GM21526 (cell line): ENCODE results near the gene STK39.
"Not testable (repeated sequence)": the region's sequence is repeated elsewhere in the genome, so short reads cannot be mapped to it uniquely, and the experiment has no call there.

ENCODE experiments used
- ATAC-seq: cut with Tn5 transposase; IDR thresholded peaks from one replicate; pipeline ENCODE4 v1.9.1; 2021; ENCODE audit warnings: moderate library complexity; ENCODE audit not compliant: unreplicated experiment, low FRiP score

The STK39 gene

DNA sequence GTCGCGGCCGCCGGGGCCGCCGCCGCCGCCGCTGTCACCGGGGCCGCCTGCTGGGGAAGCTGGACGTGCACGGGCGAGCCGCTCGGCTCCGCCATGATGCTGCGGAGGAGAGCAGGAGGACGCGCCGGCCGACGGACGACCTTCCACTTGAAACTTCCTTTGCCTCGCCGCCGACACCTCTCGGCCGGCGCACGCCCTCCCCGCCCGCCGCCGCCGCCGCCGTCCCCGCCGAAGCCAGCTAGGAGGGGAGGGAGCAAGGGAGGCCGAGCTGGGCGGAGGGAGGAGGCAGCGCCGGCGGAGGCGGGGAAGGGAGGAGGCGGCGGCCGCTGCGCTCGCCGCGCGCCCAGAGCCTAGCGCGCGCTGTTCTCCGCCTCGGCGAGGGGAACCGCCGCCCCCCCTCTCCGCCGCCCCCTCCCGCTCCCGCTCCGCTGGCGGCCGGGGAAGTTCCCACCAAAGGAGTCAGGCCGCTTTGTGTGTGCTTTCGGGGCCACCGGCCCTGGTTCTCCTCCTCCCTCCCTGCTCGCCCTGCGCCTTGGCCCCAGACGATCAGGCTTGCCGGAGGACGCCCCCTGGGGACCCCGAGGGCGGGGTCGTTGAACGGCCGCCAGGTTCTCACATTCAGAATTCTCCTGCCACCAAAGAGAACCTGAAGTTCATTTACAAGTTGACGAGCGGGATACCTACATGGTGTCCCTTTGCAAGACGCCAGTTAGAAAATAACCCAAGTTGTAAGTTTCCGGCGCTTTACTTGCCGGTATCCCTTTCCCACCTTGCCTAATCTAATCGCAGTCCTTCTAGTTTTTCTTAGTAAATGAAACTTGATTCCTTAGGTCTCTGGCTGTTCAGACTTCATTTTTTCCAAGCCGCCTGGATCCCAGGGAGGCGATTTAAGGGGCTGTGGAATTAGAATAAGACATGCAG is at the start of gene STK39:
Gene STK39, minus strand, starts transcription at position 255 of the 921 bp plus-strand sequence. Its CDS starts 160 bp downstream, at position 95.
- peak; percentile 78 for ATAC-seq

DNA sequence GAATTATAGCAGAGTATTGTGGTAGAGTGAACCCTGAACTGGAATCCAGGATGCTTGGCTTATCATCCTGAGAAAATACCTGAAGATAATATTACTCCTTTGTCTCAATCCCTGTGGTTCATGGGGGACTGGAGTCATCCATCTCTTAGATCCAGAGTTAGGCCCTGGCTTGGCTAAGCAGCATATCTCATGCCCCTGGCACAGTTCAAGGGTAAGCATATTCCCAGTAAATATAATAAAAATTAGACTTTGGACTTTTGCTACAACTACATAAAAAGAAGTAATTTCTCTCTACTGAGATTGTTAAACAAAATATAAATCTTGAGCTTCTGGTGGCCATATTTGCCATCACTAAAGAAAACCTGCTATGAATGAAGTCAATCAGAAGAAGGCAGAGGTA is 47.7 kb upstream of the STK39 start:
- ATAC-seq: no peak

- no peak for ATAC-seq
Observed at GRCh38 chr2:168294409-168294808, 47.0 kb upstream of the STK39 start.

DNA sequence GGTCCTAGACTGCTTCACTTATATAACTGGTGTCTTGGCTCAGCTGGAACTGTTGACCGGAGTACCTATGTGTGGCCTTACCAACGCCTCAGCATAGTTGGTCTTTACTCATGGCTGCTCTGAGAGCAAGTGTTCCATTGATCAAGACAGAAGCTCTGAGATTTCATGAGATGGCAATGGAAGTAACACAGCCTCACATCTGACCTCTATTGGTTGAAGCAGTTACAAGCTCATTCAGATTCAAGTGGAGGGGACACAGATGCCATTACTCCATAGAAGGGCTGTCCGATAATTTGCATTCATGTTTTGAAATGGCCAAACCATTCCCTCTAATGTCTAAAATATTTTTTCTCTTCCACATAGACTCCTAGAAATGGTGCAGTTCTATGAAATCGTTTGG is 46.4 kb upstream of the STK39 start:
- ATAC-seq: no peak

DNA sequence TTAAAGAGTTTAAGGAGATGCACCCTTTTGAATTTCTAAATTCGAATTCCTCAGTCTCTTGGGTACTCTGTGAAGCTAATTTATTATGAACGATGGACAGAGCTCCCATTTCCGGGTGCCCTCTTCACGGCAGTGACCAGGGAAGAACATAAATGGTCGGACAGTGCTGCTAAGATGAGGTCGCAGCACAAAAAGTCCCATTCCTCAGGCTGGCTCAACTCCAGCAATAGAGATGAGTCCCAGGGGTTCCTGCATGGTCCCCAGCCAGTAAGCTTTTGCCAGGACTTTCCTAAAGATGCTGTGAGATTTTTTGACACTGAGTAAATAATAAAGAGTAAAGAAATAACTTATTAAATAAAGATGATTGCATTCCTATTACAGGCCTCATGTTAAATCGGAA is 43.0 kb upstream of the STK39 start:
- no peak for ATAC-seq

DNA sequence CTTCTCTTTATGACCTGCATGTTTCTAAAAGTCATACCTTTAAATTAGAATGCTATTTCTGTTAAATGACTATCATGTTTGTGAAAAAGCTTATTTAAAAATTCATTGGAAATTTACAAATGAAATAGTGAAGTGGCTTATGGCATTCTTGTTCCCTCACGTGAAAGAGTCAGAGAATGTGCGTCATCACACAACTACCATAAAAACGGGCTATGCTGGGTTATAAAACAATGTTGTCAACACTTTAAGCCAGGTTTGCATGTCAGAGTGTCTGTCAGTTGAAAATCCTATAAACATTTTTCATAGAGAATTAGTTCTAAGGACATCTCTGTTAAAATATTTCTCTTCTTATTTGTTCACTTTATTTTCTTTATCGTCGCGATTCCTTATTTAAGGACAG is 42.5 kb upstream of the STK39 start:
- ATAC-seq: no peak

DNA sequence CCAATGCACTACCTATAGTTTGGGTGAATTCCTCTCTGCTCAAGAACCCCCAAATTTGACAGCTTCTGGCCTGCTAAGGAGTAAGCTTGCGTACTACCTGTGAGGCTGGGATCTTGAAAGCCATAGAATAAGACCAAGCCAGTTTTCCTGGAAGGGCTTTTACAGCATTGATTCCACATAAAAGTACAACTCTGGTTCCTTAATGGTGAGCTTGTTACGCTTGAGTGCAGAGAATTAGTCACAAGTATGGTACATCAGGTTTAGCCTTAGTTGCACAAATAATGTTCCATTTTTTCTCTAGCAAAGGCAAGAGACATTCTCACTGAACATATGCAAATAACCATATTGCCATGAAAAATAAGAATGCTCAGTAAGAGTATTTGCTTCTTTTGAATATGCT is 39.1 kb upstream of the STK39 start:
- ATAC-seq: no peak

GRCh38 chr2:168278424-168278888 is 31.1 kb upstream of the STK39 start:
- ATAC-seq: no peak

DNA sequence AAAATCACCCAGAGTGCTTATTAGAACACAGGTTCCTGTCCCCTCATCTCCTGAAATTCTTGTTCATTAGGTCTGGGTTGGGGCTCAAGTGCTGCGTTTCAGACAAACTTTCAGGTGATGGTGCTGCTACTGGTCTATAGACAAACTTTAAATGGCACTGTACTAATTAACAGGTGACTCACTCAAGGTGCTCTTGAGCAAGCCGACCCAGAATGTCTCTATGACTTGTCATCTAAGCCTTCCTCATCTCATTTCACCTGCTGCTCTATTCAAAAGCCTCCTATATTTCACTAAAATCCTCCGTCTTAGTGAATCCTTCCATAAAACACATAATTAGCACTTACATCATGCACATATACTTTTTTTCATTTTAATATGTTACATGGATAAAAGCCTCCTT is 29.9 kb upstream of the STK39 start:
- no peak for ATAC-seq

GRCh38 chr2:168272225-168272624 is 24.8 kb upstream of the STK39 start:
- ATAC-seq: no peak

- ATAC-seq: not testable (repeated sequence)
Observed at GRCh38 chr2:168262926-168263325, 15.5 kb upstream of the STK39 start.

- ATAC-seq: no peak
Observed at GRCh38 chr2:168256448-168256847, 9.1 kb upstream of the STK39 start.

GRCh38 chr2:168255866-168256265 is 8.5 kb upstream of the STK39 start:
- no peak for ATAC-seq

- no peak for ATAC-seq
Observed at GRCh38 chr2:168255103-168255502, 7.7 kb upstream of the STK39 start.

DNA sequence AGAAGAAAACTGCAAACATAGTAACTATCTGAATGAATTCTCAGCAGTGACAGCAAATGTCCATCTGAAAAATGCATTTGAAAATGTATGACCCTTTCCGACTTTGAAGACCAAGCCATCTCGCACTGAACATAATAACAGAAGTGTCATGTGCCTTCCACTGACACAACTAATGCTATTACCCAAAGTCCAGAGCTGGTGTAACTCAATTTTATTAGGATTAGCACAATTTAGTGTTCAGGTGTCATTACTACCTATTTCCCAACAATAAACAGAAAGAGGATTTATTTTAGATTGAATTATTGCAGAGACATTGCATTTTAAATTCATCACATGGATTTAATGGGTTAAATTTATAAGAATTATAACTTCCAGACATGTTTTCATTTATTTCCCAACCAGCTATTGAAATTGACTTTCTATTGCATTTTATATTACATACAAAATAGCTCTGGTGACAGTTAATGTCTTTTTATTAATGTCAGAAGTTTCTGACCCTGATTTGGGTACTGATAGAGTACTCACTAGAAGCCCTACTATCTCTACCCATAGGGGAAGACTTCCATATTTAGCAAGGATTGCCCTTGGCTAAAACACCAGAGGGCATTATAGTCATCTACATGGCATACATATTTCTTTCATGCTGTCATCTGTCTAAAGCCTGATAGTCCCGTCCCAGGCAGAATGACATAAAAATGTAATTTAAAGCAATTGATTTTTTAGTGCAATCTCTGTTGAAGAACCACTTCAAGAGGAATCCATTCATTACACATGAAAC is 7.0 kb upstream of the STK39 start:
- ATAC-seq: no peak

- no peak for ATAC-seq
Observed at GRCh38 chr2:168253379-168253778, 6.0 kb upstream of the STK39 start.

- no peak for ATAC-seq
Observed at GRCh38 chr2:168252976-168253375, 5.6 kb upstream of the STK39 start.

DNA sequence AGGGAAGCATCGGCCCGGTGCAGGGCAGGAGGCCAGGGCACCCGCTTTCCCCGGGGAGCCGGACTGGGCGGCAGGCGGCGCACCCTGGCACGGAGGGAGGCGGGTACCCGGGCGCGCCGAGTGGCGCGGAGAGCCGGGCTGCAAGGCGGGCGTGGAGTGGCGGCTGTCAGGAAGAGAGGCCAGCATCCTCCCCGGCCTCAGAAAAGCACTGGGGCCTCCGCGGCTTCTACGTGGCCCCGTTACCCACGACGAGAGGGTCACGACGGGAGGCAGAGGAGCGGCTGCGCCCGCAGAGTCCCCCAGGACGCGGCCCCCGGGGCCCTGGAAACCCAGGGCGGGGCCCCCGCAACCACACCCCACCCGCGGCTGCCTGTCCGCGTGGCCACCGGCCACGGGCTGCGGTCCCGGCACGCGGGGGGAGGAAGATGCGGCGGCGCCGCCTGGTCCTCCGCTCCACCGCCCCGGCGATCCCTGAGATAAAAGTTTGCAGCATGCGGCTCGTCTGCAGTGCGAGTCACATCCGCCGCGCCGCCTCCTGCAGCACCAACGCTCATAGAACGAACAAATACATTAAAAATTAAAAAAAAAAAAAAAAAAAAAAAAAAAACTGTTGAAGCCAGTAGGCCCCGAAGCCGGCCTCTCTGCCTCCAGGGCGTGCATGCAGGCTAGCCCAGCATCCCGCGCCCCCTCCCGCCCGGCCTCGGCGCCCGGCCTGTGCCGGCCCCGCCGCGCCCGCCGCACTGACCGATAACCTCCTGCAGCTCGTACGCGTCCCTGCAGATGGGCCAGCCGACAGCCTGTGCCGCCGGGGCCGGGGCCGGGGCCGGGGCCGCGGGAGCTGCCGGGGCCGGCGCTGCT is 683 bp downstream of the STK39 start:
- ATAC-seq: peak; percentile 60

DNA sequence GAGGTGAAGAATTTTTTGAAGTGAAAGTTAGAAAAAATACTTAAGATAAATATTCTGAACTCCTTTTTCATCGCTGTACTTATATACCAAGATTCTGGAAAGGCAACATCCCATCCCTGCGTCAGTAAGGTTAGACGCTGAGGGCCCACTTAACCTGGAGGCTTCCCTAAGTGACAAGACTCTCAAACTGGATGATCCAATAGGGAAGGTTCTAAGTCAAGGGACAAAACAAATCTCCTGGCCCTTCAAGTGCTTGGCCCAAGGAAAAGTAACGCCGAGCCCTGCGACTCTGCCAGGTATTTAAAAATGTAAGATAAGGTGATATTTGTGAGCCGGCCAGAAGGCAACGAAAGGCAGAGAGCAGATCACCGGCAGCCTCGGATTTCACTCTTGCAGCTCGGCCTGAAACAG is 1.3 kb downstream of the STK39 start:
- ATAC-seq: no peak

DNA sequence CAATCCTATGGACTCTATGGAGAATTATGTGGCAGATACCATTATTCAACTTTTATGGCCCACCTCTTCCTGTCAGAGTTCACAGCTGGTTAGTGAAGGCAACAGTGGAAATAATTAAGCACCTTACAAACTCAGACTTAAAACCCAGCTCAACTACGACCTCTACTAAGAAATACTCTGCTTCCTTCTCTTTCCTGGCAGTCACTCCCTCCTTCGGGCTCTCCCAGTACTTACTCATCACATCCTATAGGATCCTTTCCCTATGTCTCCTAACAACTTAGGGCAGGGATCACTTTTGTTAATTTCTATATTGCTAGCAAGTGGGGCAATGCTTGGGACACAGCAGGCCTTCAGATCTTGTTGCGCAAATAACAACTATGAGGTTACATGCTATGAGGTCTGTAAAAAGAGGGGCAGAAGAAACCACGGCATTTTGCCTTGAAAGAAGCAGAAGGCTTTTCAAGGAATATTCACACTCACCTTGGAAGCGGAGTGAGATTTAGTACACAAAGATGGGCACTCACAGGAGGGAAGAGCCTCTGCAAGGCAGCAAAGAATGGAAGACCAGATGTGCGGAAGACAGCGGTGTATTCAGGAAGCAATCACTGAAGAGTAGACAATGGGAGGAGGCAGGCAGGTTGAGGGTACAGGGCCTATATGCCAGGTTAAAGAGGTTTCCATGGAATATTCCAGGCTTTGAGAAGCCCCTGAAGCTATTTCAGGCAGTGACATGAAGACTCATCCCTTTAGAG is 2.1 kb downstream of the STK39 start:
- ATAC-seq: no peak
